GM12878 (cell line): ENCODE data around the gene AGBL4. TPM values are rescaled to one million over a fixed set of nuclear protein-coding genes. Genes with fewer than 3 reads are reported as not detected.

Experiments
- ATAC-seq: fragments of 200-7000 bp; cut with Tn5 transposase; 3 replicates; pipeline ENCODE4 v1.9.1; 2020; ENCODE audit warnings: mild to moderate bottlenecking, moderate library complexity
- BruUV-seq: library from RNA; stranded (reverse); fragments of 400-500 nt; replicated peaks from 2 replicates; lab custom pipeline; 2021; lab: Mats Ljungman, UMichigan
- CTCF ChIA-PET: fragments of 300-600 bp; sonication (Branson Sonifier 250); formaldehyde crosslinking; extraction: SDS; loops from one replicate; lab custom pipeline; 2021; ENCODE audit warnings: inconsistent platforms; lab: Yijun Ruan, JAX
- POLR2A ChIA-PET: fragments of 350-600 bp; formaldehyde crosslinking; extraction: SDS; loops from one replicate; lab custom pipeline; 2021; ENCODE audit warnings: inconsistent platforms; lab: Charles Lee
- RAD21 ChIA-PET: fragments of 300-600 bp; sonication (Branson Sonifier 250); formaldehyde crosslinking; loops from one replicate; lab custom pipeline; 2023; ENCODE audit warnings: antibody characterized with exemption; ENCODE audit not compliant: unreplicated experiment; lab: Charles Lee
- SMC1A ChIA-PET: fragments of 300-600 bp; sonication (Branson Sonifier 250); formaldehyde crosslinking; loops from one replicate; lab custom pipeline; 2023; ENCODE audit not compliant: unreplicated experiment, uncharacterized antibody; lab: Charles Lee
- DNase-seq: peaks from one replicate; pipeline ENCODE4 v3.0.0-alpha.2; 2011; ENCODE audit warnings: low read depth, low spot score
- FAIRE-seq: peaks from 3 replicates; lab custom pipeline; 2011; peaks lifted over from hg19 to GRCh38; lab: Jason Lieb, UNC
- H2AFZ ChIP-seq: 2 replicates; pipeline ENCODE4 v1.6.0; 2011; ENCODE audit warnings: low read depth, low read length, control low read depth; ENCODE audit not compliant: control insufficient read depth
- H3K27ac ChIP-seq: 2 replicates; pipeline ENCODE4 v1.5.1; 2011; ENCODE audit warnings: control low read depth; ENCODE audit not compliant: control insufficient read depth, insufficient read depth
- H3K27me3 ChIP-seq, 2 experiments: replicated peaks in 1 of 2; 2 replicates each; pipeline versions ENCODE4 v1.6.0 to v1.6.1; 2011; ENCODE audit warnings: low read length in 1 of 2; ENCODE audit not compliant: control insufficient read depth in 2 of 2, insufficient read depth in 2 of 2
- H3K36me3 ChIP-seq, 2 experiments: 2 replicates each; pipeline ENCODE4 v1.5.1; 2011; ENCODE audit warnings: low read length in 1 of 2; ENCODE audit not compliant: control insufficient read depth in 2 of 2, insufficient read depth in 2 of 2
- H3K4me1 ChIP-seq: 2 replicates; pipeline ENCODE4 v1.6.1; 2011; ENCODE audit warnings: mild to moderate bottlenecking, low read length, moderate library complexity, mixed read lengths; ENCODE audit not compliant: control insufficient read depth, insufficient read depth
- H3K4me2 ChIP-seq: 2 replicates; pipeline ENCODE4 v1.6.0; 2011; ENCODE audit warnings: control low read depth; ENCODE audit not compliant: control insufficient read depth, insufficient read depth
- H3K4me3 ChIP-seq: fragments of 200-600 bp; sonication (generic); 2 replicates; pipeline ENCODE4 v1.5.1; 2016
- H3K79me2 ChIP-seq: 2 replicates; pipeline ENCODE4 v1.6.0; 2011; ENCODE audit warnings: low read length; ENCODE audit not compliant: control insufficient read depth, insufficient read depth
- H3K9ac ChIP-seq: 2 replicates; pipeline ENCODE4 v1.8.0; 2011; ENCODE audit warnings: low read length, control low read depth, mixed read lengths; ENCODE audit not compliant: control insufficient read depth, insufficient read depth
- H3K9me3 ChIP-seq: replicated peaks from 3 replicates; pipeline ENCODE4 v1.5.1; 2011; ENCODE audit warnings: mild to moderate bottlenecking, low read length; ENCODE audit not compliant: control insufficient read depth, insufficient read depth
- H4K20me1 ChIP-seq: 2 replicates; pipeline ENCODE4 v1.6.0; 2011; ENCODE audit not compliant: control insufficient read depth, insufficient read depth
- BHLHE40 ChIP-seq, 2 experiments: fragments of 450-650 bp in 1 of 2; IDR thresholded peaks; 2 replicates each; pipeline ENCODE4 v1.6.1; 2011 to 2017; ENCODE audit warnings: low read depth in 2 of 2, borderline replicate concordance in 1 of 2, improper control_type of control experiment in 1 of 2, low read length in 1 of 2, mild to moderate bottlenecking in 1 of 2
- EP300 ChIP-seq, 2 experiments: fragments of 150-350 bp in 1 of 2; IDR thresholded peaks; 2 replicates each; pipeline ENCODE4 v1.6.1; 2011 to 2012; ENCODE audit warnings: low read depth in 2 of 2, low read length in 2 of 2, borderline replicate concordance in 1 of 2, improper control_type of control experiment in 1 of 2, inconsistent platforms in 1 of 2; ENCODE audit not compliant: control insufficient read depth in 1 of 2
- FOXK2 ChIP-seq: fragments of 450-650 bp; IDR thresholded peaks from 2 replicates; pipeline ENCODE4 v1.6.1; 2017; ENCODE audit warnings: mild to moderate bottlenecking, moderate library complexity
- HDAC6 ChIP-seq: fragments of 200-600 bp; sonication (generic); IDR thresholded peaks from one replicate; pipeline ENCODE4 v1.8.0; 2017; ENCODE audit warnings: antibody characterized with exemption; ENCODE audit not compliant: unreplicated experiment
- SMAD5 ChIP-seq: IDR thresholded peaks from 2 replicates; pipeline ENCODE4 v1.6.1; 2016; ENCODE audit warnings: antibody characterized with exemption, low read depth
- TAF1 ChIP-seq: IDR thresholded peaks from 2 replicates; pipeline ENCODE4 v1.6.1; 2011; ENCODE audit warnings: mild to moderate bottlenecking, low read depth, low read length, borderline replicate concordance
- TARDBP ChIP-seq: IDR thresholded peaks from 2 replicates; pipeline ENCODE4 v1.6.1; 2016; ENCODE audit warnings: borderline replicate concordance
- WGBS: methylation state at CpG from one replicate; pipeline ENCODE4 v1.1.6; 2016; ENCODE audit warnings: low lambda C conversion rate; ENCODE audit not compliant: insufficient replicate concordance, insufficient coverage; ENCODE audit errors: missing lambda C conversion rate; 5-methylcytosine and 5-hydroxymethylcytosine counted together
- in situ Hi-C: fragments of 300-500 bp; cut with MboI; formaldehyde crosslinking; loops from 9 replicates; pipeline ENCODE4 v1.14.3; 2018; ENCODE audit warnings: mixed read lengths
- intact Hi-C: fragments of 100-400 bp; cut with micrococcal nuclease; formaldehyde crosslinking; loops from one replicate; pipeline ENCODE4 v1.14.2; 2022; ENCODE audit not compliant: unreplicated experiment
- polyA plus RNA-seq, 11 experiments: library from polyadenylated mRNA; depleted of rRNA in 4 of 11; unstranded in 6 of 11; stranded (reverse) in 5 of 11; fragments of >200 nt; fragmentation: Nextera tagmentation in 4 of 11; fragmentation: Illumina TruSeq in 1 of 11; extraction: Ambion mirVana in 4 of 11; extraction: Trizol in 1 of 11; gene quantifications; 1 replicate in 1 of 11; 2 replicates in 10 of 11; pipeline versions ENCODE4 v1.2.1 to v1.2.3, GENCODE V29; 2011 to 2016; ENCODE audit warnings: inconsistent platforms in 2 of 11, missing spikeins in 2 of 11, low read depth in 1 of 11
- total RNA-seq, 4 experiments: library from RNA; depleted of rRNA in 3 of 4; stranded (reverse); fragments of >200 nt in 3 of 4; fragmentation: Illumina TruSeq in 1 of 4; extraction: Trizol in 1 of 4; gene quantifications; 2 replicates each; pipeline versions ENCODE4 v1.2.1 to v1.2.3, GENCODE V29; 2013 to 2021
- TF ChIP-seq, protein P1 (sequence below): IDR thresholded peaks from 2 replicates; pipeline ENCODE4 v1.6.1; 2012; ENCODE audit warnings: low read depth, low read length, improper control_type of control experiment
- TF ChIP-seq, protein P2 (sequence below): IDR thresholded peaks from 2 replicates; pipeline ENCODE4 v1.6.1; 2011; ENCODE audit warnings: low read depth, mild to moderate bottlenecking, low read length, moderate library complexity, borderline replicate concordance; ENCODE audit errors: extremely low read depth
- TF ChIP-seq, protein P3 (sequence below): IDR thresholded peaks from 2 replicates; pipeline ENCODE4 v1.6.1; 2012; ENCODE audit warnings: improper control_type of control experiment, low read depth, low read length; ENCODE audit not compliant: insufficient replicate concordance
- TF ChIP-seq, protein P4 (sequence below): fragments of 450-650 bp; IDR thresholded peaks from 2 replicates; pipeline ENCODE4 v1.6.1; 2017; ENCODE audit warnings: low read depth, mild to moderate bottlenecking, moderate library complexity

AGBL4 gene
- total and polyA plus RNA-seq, 10 of the 15 experiments (the other 5 are each of a cell fraction or from before 2014, with no cell fraction given) = 0.31 TPM; not detected in 9

DNA sequence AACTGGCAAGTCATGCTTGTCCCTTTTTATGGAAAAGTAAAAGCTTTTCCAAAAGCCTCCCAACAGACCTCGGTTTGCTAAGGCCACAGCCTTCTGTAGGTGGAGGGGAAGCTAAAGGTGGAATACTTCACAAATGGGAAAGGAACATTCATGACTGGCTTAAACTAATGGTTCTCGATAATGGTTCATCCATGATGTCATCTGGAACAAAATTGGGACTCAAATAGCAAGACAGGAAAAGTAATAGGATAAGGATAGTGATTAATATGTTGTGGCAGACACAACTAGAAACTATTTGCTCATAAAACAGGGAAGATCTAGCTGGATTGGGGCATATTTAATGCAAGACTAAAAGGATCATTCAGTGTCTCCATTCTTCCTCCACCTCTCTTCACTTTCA lies 1535.0 kb downstream of the AGBL4 start:
- WGBS = 0% methylated on average over 2 of the region's 2 CpGs
- ChIA-PET POLR2A (no interaction called here), CTCF (no interaction called here)

More for the DNA sequence above, 1535.0 kb downstream of the AGBL4 start:
- ATAC-seq = no peak
- ChIA-PET SMC1A (no interaction called here), RAD21 (no interaction called here)
- H3K9ac ChIP-seq = no peak overlapping the region
- intact Hi-C loops (no loop called here), in situ Hi-C loops (no loop called here)
- no peaks in the 10 kb centered on the region for H3K79me2 ChIP-seq
- no peak for DNase-seq
- no peak overlapping the region for H3K27ac ChIP-seq
- no peak overlapping the region for H3K4me2 ChIP-seq
- H3K9me3 ChIP-seq = no peaks in the 10 kb centered on the region
- H3K27me3 ChIP-seq = no peaks in the 10 kb centered on the region
- no peak overlapping the region for H3K4me3 ChIP-seq
- no peaks in the 10 kb centered on the region for H3K4me1 ChIP-seq
- H3K36me3 ChIP-seq = no peaks in the 10 kb centered on the region
- TF ChIP-seq, protein P1, sequence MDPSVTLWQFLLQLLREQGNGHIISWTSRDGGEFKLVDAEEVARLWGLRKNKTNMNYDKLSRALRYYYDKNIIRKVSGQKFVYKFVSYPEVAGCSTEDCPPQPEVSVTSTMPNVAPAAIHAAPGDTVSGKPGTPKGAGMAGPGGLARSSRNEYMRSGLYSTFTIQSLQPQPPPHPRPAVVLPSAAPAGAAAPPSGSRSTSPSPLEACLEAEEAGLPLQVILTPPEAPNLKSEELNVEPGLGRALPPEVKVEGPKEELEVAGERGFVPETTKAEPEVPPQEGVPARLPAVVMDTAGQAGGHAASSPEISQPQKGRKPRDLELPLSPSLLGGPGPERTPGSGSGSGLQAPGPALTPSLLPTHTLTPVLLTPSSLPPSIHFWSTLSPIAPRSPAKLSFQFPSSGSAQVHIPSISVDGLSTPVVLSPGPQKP = no peak
- TF ChIP-seq, protein P2, sequence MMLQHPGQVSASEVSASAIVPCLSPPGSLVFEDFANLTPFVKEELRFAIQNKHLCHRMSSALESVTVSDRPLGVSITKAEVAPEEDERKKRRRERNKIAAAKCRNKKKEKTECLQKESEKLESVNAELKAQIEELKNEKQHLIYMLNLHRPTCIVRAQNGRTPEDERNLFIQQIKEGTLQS = no peak
- TF ChIP-seq TARDBP = no peak
- no peak for TF ChIP-seq TAF1
- no peak for TF ChIP-seq HDAC6
- TF ChIP-seq, protein P3, sequence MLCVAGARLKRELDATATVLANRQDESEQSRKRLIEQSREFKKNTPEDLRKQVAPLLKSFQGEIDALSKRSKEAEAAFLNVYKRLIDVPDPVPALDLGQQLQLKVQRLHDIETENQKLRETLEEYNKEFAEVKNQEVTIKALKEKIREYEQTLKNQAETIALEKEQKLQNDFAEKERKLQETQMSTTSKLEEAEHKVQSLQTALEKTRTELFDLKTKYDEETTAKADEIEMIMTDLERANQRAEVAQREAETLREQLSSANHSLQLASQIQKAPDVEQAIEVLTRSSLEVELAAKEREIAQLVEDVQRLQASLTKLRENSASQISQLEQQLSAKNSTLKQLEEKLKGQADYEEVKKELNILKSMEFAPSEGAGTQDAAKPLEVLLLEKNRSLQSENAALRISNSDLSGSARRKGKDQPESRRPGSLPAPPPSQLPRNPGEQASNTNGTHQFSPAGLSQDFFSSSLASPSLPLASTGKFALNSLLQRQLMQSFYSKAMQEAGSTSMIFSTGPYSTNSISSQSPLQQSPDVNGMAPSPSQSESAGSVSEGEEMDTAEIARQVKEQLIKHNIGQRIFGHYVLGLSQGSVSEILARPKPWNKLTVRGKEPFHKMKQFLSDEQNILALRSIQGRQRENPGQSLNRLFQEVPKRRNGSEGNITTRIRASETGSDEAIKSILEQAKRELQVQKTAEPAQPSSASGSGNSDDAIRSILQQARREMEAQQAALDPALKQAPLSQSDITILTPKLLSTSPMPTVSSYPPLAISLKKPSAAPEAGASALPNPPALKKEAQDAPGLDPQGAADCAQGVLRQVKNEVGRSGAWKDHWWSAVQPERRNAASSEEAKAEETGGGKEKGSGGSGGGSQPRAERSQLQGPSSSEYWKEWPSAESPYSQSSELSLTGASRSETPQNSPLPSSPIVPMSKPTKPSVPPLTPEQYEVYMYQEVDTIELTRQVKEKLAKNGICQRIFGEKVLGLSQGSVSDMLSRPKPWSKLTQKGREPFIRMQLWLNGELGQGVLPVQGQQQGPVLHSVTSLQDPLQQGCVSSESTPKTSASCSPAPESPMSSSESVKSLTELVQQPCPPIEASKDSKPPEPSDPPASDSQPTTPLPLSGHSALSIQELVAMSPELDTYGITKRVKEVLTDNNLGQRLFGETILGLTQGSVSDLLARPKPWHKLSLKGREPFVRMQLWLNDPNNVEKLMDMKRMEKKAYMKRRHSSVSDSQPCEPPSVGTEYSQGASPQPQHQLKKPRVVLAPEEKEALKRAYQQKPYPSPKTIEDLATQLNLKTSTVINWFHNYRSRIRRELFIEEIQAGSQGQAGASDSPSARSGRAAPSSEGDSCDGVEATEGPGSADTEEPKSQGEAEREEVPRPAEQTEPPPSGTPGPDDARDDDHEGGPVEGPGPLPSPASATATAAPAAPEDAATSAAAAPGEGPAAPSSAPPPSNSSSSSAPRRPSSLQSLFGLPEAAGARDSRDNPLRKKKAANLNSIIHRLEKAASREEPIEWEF = no peak
- no peak for TF ChIP-seq BHLHE40 (IDR thresholded peaks at IDR 0.05; ENCODE audit: borderline replicate concordance in 1 of 2, low read depth in 2 of 2, low read length in 1 of 2)
- no peak for TF ChIP-seq FOXK2
- TF ChIP-seq, protein P4, sequence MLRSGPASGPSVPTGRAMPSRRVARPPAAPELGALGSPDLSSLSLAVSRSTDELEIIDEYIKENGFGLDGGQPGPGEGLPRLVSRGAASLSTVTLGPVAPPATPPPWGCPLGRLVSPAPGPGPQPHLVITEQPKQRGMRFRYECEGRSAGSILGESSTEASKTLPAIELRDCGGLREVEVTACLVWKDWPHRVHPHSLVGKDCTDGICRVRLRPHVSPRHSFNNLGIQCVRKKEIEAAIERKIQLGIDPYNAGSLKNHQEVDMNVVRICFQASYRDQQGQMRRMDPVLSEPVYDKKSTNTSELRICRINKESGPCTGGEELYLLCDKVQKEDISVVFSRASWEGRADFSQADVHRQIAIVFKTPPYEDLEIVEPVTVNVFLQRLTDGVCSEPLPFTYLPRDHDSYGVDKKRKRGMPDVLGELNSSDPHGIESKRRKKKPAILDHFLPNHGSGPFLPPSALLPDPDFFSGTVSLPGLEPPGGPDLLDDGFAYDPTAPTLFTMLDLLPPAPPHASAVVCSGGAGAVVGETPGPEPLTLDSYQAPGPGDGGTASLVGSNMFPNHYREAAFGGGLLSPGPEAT = no peak
- TF ChIP-seq EP300 (IDR thresholded peaks at IDR 0.05; ENCODE audit: borderline replicate concordance in 1 of 2, control insufficient read depth in 1 of 2, low read depth in 2 of 2, low read length in 2 of 2) = no peak
- TF ChIP-seq SMAD5 = no peak
- no peak for FAIRE-seq
- no TSS peak for BruUV-seq
- H2AFZ ChIP-seq = no peak overlapping the region
- H4K20me1 ChIP-seq = no peaks in the 10 kb centered on the region
